IPS DF 4.7 (cell line): Measurements from ENCODE around the gene COPS7A.

ENCODE experiments used
- DNase-seq: peaks from one replicate; pipeline ENCODE4 v3.0.0-alpha.2; 2013; ENCODE audit warnings: low spot score; ENCODE audit errors: extremely low read depth

The COPS7A gene

GRCh38 chr12:6750506-6750905 lies 26.7 kb downstream of the COPS7A start:
- DNase-seq, result no peak

- DNase-seq, result no peak
These were observed 27.9 kb downstream of the COPS7A start for GRCh38 chr12:6751767-6752166.

GRCh38 chr12:6752167-6752920 lies 28.5 kb downstream of the COPS7A start:
- DNase-seq, result no peak

DNA sequence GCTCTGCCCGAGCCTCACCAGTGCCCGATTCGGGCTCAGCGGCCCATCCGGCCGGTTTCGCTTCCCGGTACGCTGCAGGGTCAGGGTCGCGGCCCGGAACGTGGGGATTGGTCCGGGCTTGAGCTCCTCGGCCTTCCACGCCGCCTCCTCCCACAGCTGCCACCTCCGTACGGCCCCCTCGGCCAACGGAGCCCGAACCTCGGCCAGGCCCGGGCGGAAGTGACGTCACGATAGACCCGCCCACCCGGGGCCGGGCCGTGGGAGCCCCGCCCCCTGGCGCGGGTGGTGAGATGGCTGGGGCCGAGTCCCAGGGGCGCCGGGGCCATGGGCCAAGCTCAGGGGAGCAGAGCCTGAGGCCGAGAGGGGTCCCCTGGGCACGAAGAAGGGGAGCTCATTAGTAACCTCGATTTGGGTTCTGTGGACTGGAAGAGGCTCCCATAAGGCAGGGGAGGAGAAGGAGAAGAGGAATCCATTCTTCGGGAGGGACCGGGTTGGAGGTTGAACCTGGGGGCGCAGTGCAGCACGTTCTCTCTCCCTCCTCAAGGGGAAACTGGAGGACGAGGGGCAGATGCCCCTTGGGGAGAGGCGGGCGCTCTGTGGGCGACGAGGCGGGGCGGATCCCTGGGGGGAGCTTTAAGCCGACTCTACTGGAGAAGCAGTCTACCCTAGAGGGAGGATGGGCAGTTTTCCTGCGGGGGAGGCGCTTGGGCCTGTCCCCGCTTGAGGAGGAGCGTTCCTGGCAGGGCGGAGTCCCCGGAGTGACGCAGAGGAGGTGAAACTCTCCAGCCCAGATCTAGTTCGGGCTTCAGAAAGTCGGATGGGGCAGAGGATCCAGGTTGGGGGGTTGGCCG lies 29.3 kb downstream of the COPS7A start, which contains the start of gene MLF2:
TSS of gene MLF2 (minus strand) at position 221 of the 851 bp plus-strand sequence. CDS start 807 bp downstream, outside the sequence.
- no peak for DNase-seq

- no peak for DNase-seq
These were observed 30.0 kb downstream of the COPS7A start for GRCh38 chr12:6753772-6754356.

GRCh38 chr12:6754411-6754810 lies 30.6 kb downstream of the COPS7A start:
- DNase-seq, result no peak

- no peak for DNase-seq
These were observed 33.3 kb downstream of the COPS7A start for GRCh38 chr12:6757028-6757690.

- DNase-seq, result no peak
These were observed 34.8 kb downstream of the COPS7A start for GRCh38 chr12:6758506-6759095.

DNA sequence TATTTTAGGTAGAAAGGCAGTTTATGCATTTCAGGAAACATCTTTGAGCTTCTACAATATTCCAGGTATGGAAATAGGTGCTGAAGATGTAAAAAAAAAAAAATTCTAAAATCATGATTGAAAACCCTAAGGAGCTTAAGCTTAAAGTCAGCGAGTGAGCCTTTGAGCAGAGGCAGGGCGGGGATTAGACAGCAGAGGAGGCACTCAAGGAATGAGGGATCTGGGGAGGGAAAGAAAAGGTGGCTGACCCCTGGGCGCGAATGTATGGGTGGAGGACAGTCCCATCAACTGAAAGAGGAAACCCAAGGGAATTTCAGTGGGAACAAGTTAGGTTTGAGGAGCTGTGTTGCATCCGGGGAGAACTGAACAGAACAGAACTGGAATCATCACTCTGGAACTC lies 35.9 kb downstream of the COPS7A start:
- DNase-seq, result no peak

- no peak for DNase-seq
These were observed 39.5 kb downstream of the COPS7A start for GRCh38 chr12:6763380-6763779.

DNA sequence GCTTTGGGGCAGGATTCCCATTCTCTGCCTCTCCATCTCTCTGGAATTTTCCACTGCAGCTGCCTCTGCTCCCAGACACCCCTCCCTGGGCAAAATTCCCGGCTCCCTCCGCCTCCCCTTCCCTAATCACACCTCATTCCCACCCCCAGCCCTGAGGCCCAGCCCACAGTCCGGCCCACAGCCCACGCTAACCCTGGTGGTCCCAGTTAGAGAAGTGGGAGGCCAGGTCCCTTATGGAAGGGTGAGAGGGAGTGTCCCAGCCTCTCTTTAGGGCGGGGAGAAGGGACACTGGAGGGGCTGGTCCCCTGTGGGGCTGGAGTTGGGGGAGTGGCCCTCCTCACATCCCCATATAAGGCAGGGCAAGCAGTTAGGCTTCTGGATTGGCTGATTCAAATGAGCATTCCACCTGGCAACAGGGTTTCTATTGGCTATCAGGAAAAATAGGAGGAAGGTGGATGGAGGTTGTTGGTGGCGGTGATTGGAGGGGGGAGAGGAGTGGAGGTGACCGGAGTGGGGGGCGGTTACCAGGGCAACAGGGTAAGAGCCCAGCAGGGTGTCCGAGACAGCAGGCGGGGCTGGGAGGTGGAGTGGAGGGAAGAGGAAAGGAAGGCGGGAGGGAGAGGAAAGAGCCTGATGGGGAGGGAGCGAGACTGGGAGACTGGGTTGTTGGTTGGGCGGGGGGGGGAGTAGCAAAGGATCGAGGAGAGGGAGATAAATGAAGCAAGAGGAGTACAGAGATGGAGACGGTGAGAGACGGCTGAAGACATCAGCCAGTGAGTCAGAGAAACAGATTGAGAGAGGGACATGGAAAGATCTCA lies 40.4 kb downstream of the COPS7A start:
- peak; percentile 99 for DNase-seq

DNA sequence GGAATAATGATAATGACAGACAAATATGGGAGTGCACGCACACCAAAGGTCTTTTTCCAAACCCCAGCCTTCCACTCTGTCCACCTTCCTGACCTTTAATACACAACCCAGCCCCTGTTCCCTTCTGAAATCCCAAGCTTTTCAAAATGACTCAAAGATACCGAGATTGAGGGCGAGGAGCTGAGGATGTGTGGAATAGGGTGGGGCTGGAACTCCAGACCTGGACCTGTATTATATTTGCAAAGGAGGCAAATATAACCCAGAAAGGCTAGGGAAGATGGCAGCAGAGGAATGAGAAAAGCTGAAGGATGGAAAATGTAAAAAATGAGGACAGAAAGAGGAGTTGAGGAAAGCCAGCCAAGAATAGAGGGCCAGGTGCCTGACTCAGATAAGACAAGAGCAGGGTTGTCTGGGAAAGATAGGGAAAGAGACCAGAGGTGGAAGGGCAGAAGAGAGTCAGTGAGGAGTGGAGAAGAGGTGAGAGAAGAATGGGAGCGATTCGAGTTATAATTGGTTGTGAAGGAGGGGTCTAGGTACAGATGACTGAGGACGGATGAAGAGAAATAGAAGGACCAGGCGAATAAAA lies 41.3 kb downstream of the COPS7A start:
- no peak for DNase-seq

- no peak for DNase-seq
These were observed 42.1 kb downstream of the COPS7A start, which contains the start of gene PTMS for GRCh38 chr12:6765634-6766581. TSS of gene PTMS (plus strand) at chr12:6766363. CDS start at chr12:6766706, 343 bp downstream.

GRCh38 chr12:6766651-6767349 lies 43.0 kb downstream of the COPS7A start:
- no peak for DNase-seq

- DNase-seq, result no peak
These were observed 43.8 kb downstream of the COPS7A start for GRCh38 chr12:6767353-6768319.

DNA sequence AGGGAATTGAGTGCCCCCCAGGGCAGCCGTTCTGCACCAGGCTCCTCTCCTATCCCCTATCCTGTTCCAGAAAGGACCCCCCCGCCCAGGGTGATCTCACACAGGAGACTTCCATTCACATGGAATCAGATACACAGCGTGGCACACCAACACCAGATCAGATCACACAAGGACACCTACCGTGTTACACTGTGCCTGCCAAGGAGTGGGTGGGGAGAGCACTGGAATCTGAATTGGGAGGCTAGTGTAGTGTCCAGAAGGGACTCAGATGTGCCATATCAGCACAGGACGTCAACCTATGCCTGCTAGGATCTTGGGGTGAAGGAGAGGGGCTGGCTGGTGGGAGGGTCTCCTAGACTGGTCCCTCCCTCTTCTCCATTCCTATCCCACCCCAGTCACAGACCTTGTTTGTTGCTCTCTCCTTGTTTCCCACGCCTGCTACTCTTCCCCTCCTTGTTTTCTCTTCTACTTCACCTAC lies 44.6 kb downstream of the COPS7A start:
- DNase-seq, result no peak

DNA sequence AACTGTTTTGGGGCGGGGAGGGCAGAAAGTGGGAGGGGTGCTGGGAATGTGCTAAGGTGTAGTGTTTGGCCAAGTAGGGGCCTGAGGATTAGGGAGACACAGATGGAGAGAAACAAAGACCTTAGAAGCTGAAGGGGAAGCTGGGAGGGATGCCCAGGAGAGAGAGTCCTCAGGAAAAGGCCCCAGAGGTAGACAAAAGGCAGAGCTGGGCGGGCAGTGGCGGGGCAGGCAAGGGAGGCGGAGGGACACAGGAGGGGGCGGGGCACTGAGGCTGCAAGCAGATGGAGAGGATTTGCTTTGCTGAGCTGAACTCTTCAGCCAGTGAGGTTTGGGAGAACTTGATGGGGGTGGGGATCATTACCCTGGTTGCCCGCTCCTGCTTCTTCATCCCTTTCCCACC lies 45.1 kb downstream of the COPS7A start:
- no peak for DNase-seq
